WTC11 (cell line): ENCODE data around the gene CAPNS1. TPM values are rescaled to one million over a fixed set of nuclear protein-coding genes. Genes with fewer than 3 reads are reported as not detected.

Source experiments
- CBFB ChIP-seq: sonication (generic); formaldehyde crosslinking; IDR thresholded peaks from 2 replicates; pipeline ENCODE4 v1.8.1; 2022; ENCODE audit warnings: mild to moderate bottlenecking, low read depth, missing genetic modification reagents
- CREB1 ChIP-seq: sonication (generic); formaldehyde crosslinking; IDR thresholded peaks from 2 replicates; pipeline ENCODE4 v1.8.0; 2023; ENCODE audit warnings: mild to moderate bottlenecking, missing genetic modification reagents
- ERG ChIP-seq: fragments of 250-450 bp; sonication (Bioruptor Pico); IDR thresholded peaks from 2 replicates; pipeline ENCODE4 v1.8.0; 2021; ENCODE audit warnings: mild to moderate bottlenecking
- ESRRA ChIP-seq: sonication (generic); formaldehyde crosslinking; IDR thresholded peaks from 2 replicates; pipeline ENCODE4 v1.8.1; 2022; ENCODE audit warnings: mild to moderate bottlenecking, missing genetic modification reagents, borderline replicate concordance
- FOXK1 ChIP-seq: sonication (generic); formaldehyde crosslinking; IDR thresholded peaks from 2 replicates; pipeline ENCODE4 v1.8.0; 2022; ENCODE audit warnings: mild to moderate bottlenecking, moderate library complexity, missing genetic modification reagents
- HMGA2 ChIP-seq: fragments of 250-450 bp; sonication (Bioruptor Pico); IDR thresholded peaks from 2 replicates; pipeline ENCODE4 v1.4.0; 2021; ENCODE audit warnings: mild to moderate bottlenecking, moderate library complexity
- HMGXB4 ChIP-seq: sonication (generic); formaldehyde crosslinking; IDR thresholded peaks from 2 replicates; pipeline ENCODE4 v1.8.1; 2023; ENCODE audit warnings: mild to moderate bottlenecking, moderate library complexity, missing genetic modification reagents
- IRF1 ChIP-seq: sonication (generic); formaldehyde crosslinking; IDR thresholded peaks from 2 replicates; pipeline ENCODE4 v1.8.0; 2023; ENCODE audit warnings: missing genetic modification reagents
- MYBL2 ChIP-seq: sonication (generic); formaldehyde crosslinking; IDR thresholded peaks from 2 replicates; pipeline ENCODE4 v1.8.1; 2023; ENCODE audit warnings: mild to moderate bottlenecking, moderate library complexity, missing genetic modification reagents
- PRDM15 ChIP-seq: sonication (generic); formaldehyde crosslinking; IDR thresholded peaks from 2 replicates; pipeline ENCODE4 v1.8.0; 2022; ENCODE audit warnings: missing genetic modification reagents
- PRRX2 ChIP-seq: fragments of 250-450 bp; sonication (Bioruptor Pico); IDR thresholded peaks from 2 replicates; pipeline ENCODE4 v1.8.0; 2021; ENCODE audit warnings: mild to moderate bottlenecking
- SMAD3 ChIP-seq: sonication (generic); formaldehyde crosslinking; IDR thresholded peaks from 2 replicates; pipeline ENCODE4 v1.8.0; 2022; ENCODE audit warnings: missing genetic modification reagents, mild to moderate bottlenecking, borderline replicate concordance
- TCF7 ChIP-seq: sonication (generic); formaldehyde crosslinking; IDR thresholded peaks from 2 replicates; pipeline ENCODE4 v1.8.0; 2022; ENCODE audit warnings: mild to moderate bottlenecking, low read depth, missing genetic modification reagents, moderate library complexity
- ZNF121 ChIP-seq: sonication (generic); formaldehyde crosslinking; IDR thresholded peaks from 2 replicates; pipeline ENCODE4 v1.8.0; 2023; ENCODE audit warnings: missing genetic modification reagents
- total RNA-seq: library from RNA; stranded (reverse); gene quantifications from 3 replicates; pipeline ENCODE4 v1.2.3, GENCODE V29; 2021
- TF ChIP-seq, protein P1 (sequence below): fragments of 200-600 bp; IDR thresholded peaks from 2 replicates; pipeline ENCODE4 v1.8.0; 2022; ENCODE audit warnings: antibody characterized with exemption
- TF ChIP-seq, protein P2 (sequence below): sonication (generic); formaldehyde crosslinking; IDR thresholded peaks from 2 replicates; pipeline ENCODE4 v1.8.1; 2023; ENCODE audit warnings: mild to moderate bottlenecking, missing genetic modification reagents, moderate library complexity

The CAPNS1 gene
- total RNA-seq, 1 experiment from 2014 or later: 358 TPM

- TF ChIP-seq, protein P1, sequence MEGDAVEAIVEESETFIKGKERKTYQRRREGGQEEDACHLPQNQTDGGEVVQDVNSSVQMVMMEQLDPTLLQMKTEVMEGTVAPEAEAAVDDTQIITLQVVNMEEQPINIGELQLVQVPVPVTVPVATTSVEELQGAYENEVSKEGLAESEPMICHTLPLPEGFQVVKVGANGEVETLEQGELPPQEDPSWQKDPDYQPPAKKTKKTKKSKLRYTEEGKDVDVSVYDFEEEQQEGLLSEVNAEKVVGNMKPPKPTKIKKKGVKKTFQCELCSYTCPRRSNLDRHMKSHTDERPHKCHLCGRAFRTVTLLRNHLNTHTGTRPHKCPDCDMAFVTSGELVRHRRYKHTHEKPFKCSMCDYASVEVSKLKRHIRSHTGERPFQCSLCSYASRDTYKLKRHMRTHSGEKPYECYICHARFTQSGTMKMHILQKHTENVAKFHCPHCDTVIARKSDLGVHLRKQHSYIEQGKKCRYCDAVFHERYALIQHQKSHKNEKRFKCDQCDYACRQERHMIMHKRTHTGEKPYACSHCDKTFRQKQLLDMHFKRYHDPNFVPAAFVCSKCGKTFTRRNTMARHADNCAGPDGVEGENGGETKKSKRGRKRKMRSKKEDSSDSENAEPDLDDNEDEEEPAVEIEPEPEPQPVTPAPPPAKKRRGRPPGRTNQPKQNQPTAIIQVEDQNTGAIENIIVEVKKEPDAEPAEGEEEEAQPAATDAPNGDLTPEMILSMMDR: no peak
- TF ChIP-seq CBFB (CRISPR knock-in tag) (0 out of 2 replicates have a peak, but pooled peaks have one; percentile 66), PRRX2 (CRISPR knock-in tag) (no peak), ZNF121 (CRISPR knock-in tag) (peak; percentile 57; the same call in 1 of the 2 replicates), CREB1 (CRISPR knock-in tag) (no peak), IRF1 (CRISPR knock-in tag) (peak; percentile 70), FOXK1 (CRISPR knock-in tag) (peak; percentile 90), ESRRA (CRISPR knock-in tag) (0 out of 2 replicates have a peak, but pooled peaks have one; percentile 29), HMGA2 (CRISPR knock-in tag) (no peak), MYBL2 (CRISPR knock-in tag) (peak; percentile 40), ERG (CRISPR knock-in tag) (no peak), TCF7 (CRISPR knock-in tag) (no peak), PRDM15 (CRISPR knock-in tag) (0 out of 2 replicates have a peak, but pooled peaks have one; percentile 23), SMAD3 (CRISPR knock-in tag) (peak; percentile 84; the same call in 1 of the 2 replicates), HMGXB4 (CRISPR knock-in tag) (no peak; the same call in 1 of the 2 replicates)
- TF ChIP-seq, protein P2, sequence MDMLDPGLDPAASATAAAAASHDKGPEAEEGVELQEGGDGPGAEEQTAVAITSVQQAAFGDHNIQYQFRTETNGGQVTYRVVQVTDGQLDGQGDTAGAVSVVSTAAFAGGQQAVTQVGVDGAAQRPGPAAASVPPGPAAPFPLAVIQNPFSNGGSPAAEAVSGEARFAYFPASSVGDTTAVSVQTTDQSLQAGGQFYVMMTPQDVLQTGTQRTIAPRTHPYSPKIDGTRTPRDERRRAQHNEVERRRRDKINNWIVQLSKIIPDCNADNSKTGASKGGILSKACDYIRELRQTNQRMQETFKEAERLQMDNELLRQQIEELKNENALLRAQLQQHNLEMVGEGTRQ: no peak; the same call in 1 of the 2 replicates
- TF ChIP-seq, all 79 proteins: peak for 23
These were observed at the start of gene CAPNS1 (continued) for GRCh38 chr19:36139473-36140303.
